SK-N-SH (cell line): ENCODE measurements around the gene NCS1. TPM values are rescaled to one million over a fixed set of nuclear protein-coding genes. Genes with fewer than 3 reads are reported as not detected.

Source experiments
- CTCF ChIA-PET: fragments of 300-600, 350-600 bp; formaldehyde crosslinking; extraction: SDS; loops from one replicate; lab custom pipeline; 2021; lab: Yijun Ruan, JAX
- POLR2A ChIA-PET: fragments of 350-600 bp; sonication (Branson Sonifier 250); formaldehyde crosslinking; extraction: SDS; loops from one replicate; lab custom pipeline; 2020; ENCODE audit warnings: antibody characterized with exemption, inconsistent platforms; lab: Yijun Ruan, JAX
- DNase-seq: peaks from one replicate; pipeline ENCODE4 v3.0.0; 2012
- H2AFZ ChIP-seq: fragments of 200-600 bp; sonication (generic); 2 replicates; pipeline ENCODE4 v1.8.1; 2016; ENCODE audit warnings: antibody characterized with exemption, mild to moderate bottlenecking, low read depth
- H3F3A ChIP-seq: fragments of 200-600 bp; sonication (generic); replicated peaks from 2 replicates; pipeline ENCODE3; 2016; ENCODE audit warnings: antibody characterized with exemption, mild to moderate bottlenecking; ENCODE audit not compliant: insufficient read depth
- H3K27ac ChIP-seq, 2 experiments: fragments of 200-500 bp in 1 of 2; fragments of 200-600 bp in 1 of 2; sonication (Bioruptor generic) in 1 of 2; sonication (generic), shearing (Covaris generic) in 1 of 2; 2 replicates each; pipeline versions ENCODE4 v1.5.1 to v1.6.1; 2014 to 2016; ENCODE audit warnings: low read depth in 2 of 2, inconsistent platforms in 1 of 2, low read length in 1 of 2, mild to moderate bottlenecking in 1 of 2, mixed read lengths in 1 of 2
- H3K27me3 ChIP-seq: fragments of 200-600 bp; sonication (generic), shearing (Covaris generic); 2 replicates; pipeline ENCODE4 v1.6.1; 2016; ENCODE audit warnings: mixed run types; ENCODE audit not compliant: insufficient read depth
- H3K36me3 ChIP-seq, 2 experiments: fragments of 200-500 bp in 1 of 2; fragments of 200-600 bp in 1 of 2; sonication (Bioruptor generic) in 1 of 2; sonication (generic) in 1 of 2; replicated peaks in 1 of 2; 2 replicates each; pipeline versions ENCODE3 to v1.5.1; 2014 to 2016; ENCODE audit warnings: low read length in 1 of 2, mild to moderate bottlenecking in 1 of 2; ENCODE audit not compliant: insufficient read depth in 2 of 2, control insufficient read depth in 1 of 2
- H3K4me1 ChIP-seq, 2 experiments: fragments of 200-500 bp in 1 of 2; fragments of 200-600 bp in 1 of 2; sonication (Bioruptor generic) in 1 of 2; sonication (generic), shearing (Covaris generic) in 1 of 2; 2 replicates each; pipeline versions ENCODE4 v1.5.1 to v1.6.1; 2014 to 2016; ENCODE audit warnings: low read depth in 1 of 2, low read length in 1 of 2, mixed run types in 1 of 2; ENCODE audit not compliant: insufficient read depth in 2 of 2, control insufficient read depth in 1 of 2
- H3K4me2 ChIP-seq: fragments of 200-600 bp; sonication (generic), shearing (Covaris generic); 2 replicates; pipeline ENCODE4 v1.6.1; 2017; ENCODE audit warnings: mixed run types
- H3K4me3 ChIP-seq, 2 experiments: fragments of 200-500 bp in 1 of 2; fragments of 200-600 bp in 1 of 2; sonication (Bioruptor generic) in 1 of 2; sonication (generic), shearing (Covaris generic) in 1 of 2; 2 replicates each; pipeline versions ENCODE4 v1.5.1 to v1.8.1; 2014 to 2016; ENCODE audit warnings: low read depth in 2 of 2, inconsistent platforms in 1 of 2, low read length in 1 of 2, mild to moderate bottlenecking in 1 of 2, mixed read lengths in 1 of 2, moderate library complexity in 1 of 2
- H3K79me2 ChIP-seq: fragments of 200-600 bp; sonication (generic); 2 replicates; pipeline ENCODE4 v1.8.1; 2017; ENCODE audit warnings: mild to moderate bottlenecking; ENCODE audit not compliant: insufficient read depth
- H3K9ac ChIP-seq: fragments of 200-600 bp; sonication (generic); 2 replicates; pipeline ENCODE4 v1.6.1; 2017; ENCODE audit warnings: mixed run types
- H3K9me2 ChIP-seq: fragments of 200-600 bp; sonication (generic); 2 replicates; pipeline ENCODE4 v1.6.1; 2017; ENCODE audit warnings: mixed run types
- H3K9me3 ChIP-seq: fragments of 200-600 bp; sonication (generic); 2 replicates; pipeline ENCODE4 v1.6.1; 2017; ENCODE audit warnings: mixed run types, mild to moderate bottlenecking, moderate library complexity
- H4K20me1 ChIP-seq: fragments of 200-600 bp; sonication (generic); 2 replicates; pipeline ENCODE4 v1.6.1; 2017; ENCODE audit warnings: mild to moderate bottlenecking, mixed run types; ENCODE audit not compliant: insufficient read depth
- FOXM1 ChIP-seq: IDR thresholded peaks from 2 replicates; pipeline ENCODE4 v1.4.0; 2012; ENCODE audit warnings: low read depth, mild to moderate bottlenecking
- GATA2 ChIP-seq: sonication (generic); formaldehyde crosslinking; IDR thresholded peaks from 2 replicates; pipeline ENCODE4 v1.5.0; 2020; ENCODE audit warnings: mild to moderate bottlenecking, missing genetic modification reagents
- NRF1 ChIP-seq: IDR thresholded peaks from 2 replicates; pipeline ENCODE4 v1.6.1; 2012; ENCODE audit warnings: low read depth, mild to moderate bottlenecking, low read length
- PBX3 ChIP-seq: IDR thresholded peaks from 2 replicates; pipeline ENCODE4; 2012
- POLR2AphosphoS5 ChIP-seq: IDR thresholded peaks from 2 replicates; pipeline ENCODE4 v1.6.1; 2012; ENCODE audit warnings: low read depth, low read length
- RAD21 ChIP-seq: IDR thresholded peaks from 2 replicates; pipeline ENCODE4 v1.6.1; 2012; ENCODE audit warnings: mild to moderate bottlenecking, low read length
- SMC3 ChIP-seq: IDR thresholded peaks from 2 replicates; pipeline ENCODE4 v1.6.1; 2012; ENCODE audit warnings: low read depth, low read length, improper control_type of control experiment
- TAF1 ChIP-seq: IDR thresholded peaks from 2 replicates; pipeline ENCODE4 v1.6.1; 2012; ENCODE audit warnings: low read depth, mild to moderate bottlenecking, low read length, moderate library complexity, borderline replicate concordance
- USF1 ChIP-seq: IDR thresholded peaks from 2 replicates; pipeline ENCODE4 v1.4.0; 2012; ENCODE audit warnings: low read depth, borderline replicate concordance
- USF2 ChIP-seq: fragments of 150-350 bp; IDR thresholded peaks from 2 replicates; pipeline ENCODE4 v1.6.1; 2017; ENCODE audit warnings: antibody characterized with exemption, low read length, low read depth, borderline replicate concordance
- YY1 ChIP-seq: IDR thresholded peaks from 2 replicates; pipeline ENCODE4 v1.4.0; 2012; ENCODE audit warnings: low read depth, mild to moderate bottlenecking
- ZBTB33 ChIP-seq: IDR thresholded peaks from 2 replicates; pipeline ENCODE4 v1.4.0; 2012; ENCODE audit warnings: low read depth, borderline replicate concordance
- WGBS: methylation state at CpG from one replicate; pipeline ENCODE4 v1.1.6; 2017; ENCODE audit warnings: low lambda C conversion rate; 5-methylcytosine and 5-hydroxymethylcytosine counted together
- polyA plus RNA-seq, 3 experiments: library from polyadenylated mRNA; depleted of rRNA; stranded (reverse); fragments of >200 nt; gene quantifications; 2 replicates each; pipeline ENCODE4 v1.2.3, GENCODE V29; 2012

NCS1 gene
- polyA plus RNA-seq, 1 of the 3 experiments (the other 2 are of a cell fraction) = 40.6 TPM

GRCh38 chr9:130142641-130143040 is 29.6 kb upstream of the NCS1 start:
- ChIA-PET POLR2A (no interaction called here), CTCF (interaction anchor here (0.9 to 3.7 kb wide), 6 partner anchors 11 to 101 kb away, joined by 3 to 18 read pairs (median 6); no protein-coding TSS in a partner anchor)
- no peak for DNase-seq
- no peaks in the 10 kb centered on the region for H3K27me3 ChIP-seq
- no peak overlapping the region for H2AFZ ChIP-seq
- no peaks in the 10 kb centered on the region for H3K79me2 ChIP-seq
- H3K9me2 ChIP-seq = no peaks in the 10 kb centered on the region
- peaks cover 18 to 30% of the 10 kb centered on the region in 2 experiments; a peak in 3 of 4 replicates for H3K4me1 ChIP-seq
- no peak overlapping the region for H3K27ac ChIP-seq
- 90% methylated on average over 6 of the region's 6 CpGs for WGBS
- H3K36me3 ChIP-seq = no peaks in the 10 kb centered on the region
- no peak overlapping the region for H3K4me2 ChIP-seq
- H3K9ac ChIP-seq = no peak overlapping the region
- peaks cover 15% of the 10 kb centered on the region for H3F3A ChIP-seq
- no peaks in the 10 kb centered on the region for H3K9me3 ChIP-seq
- TF ChIP-seq POLR2AphosphoS5 (no peak), PBX3 (no peak), FOXM1 (no peak), SMC3 (no peak), NRF1 (no peak), RAD21 (no peak), TAF1 (no peak), ZBTB33 (no peak), USF1 (no peak), USF2 (no peak), GATA2 (CRISPR knock-in tag) (no peak), YY1 (no peak)
- H4K20me1 ChIP-seq = no peaks in the 10 kb centered on the region
- no peak overlapping the region for H3K4me3 ChIP-seq
